Measurements from ENCODE around the gene LY86. TPM values are rescaled to one million over a fixed set of nuclear protein-coding genes. Genes with fewer than 3 reads are reported as not detected.

Gene LY86
- total and polyA plus RNA-seq, 10 of the 15 experiments (the other 5 are each of a cell fraction or from before 2014, with no cell fraction given), result 68.2 to 457 (median 128) TPM

DNA sequence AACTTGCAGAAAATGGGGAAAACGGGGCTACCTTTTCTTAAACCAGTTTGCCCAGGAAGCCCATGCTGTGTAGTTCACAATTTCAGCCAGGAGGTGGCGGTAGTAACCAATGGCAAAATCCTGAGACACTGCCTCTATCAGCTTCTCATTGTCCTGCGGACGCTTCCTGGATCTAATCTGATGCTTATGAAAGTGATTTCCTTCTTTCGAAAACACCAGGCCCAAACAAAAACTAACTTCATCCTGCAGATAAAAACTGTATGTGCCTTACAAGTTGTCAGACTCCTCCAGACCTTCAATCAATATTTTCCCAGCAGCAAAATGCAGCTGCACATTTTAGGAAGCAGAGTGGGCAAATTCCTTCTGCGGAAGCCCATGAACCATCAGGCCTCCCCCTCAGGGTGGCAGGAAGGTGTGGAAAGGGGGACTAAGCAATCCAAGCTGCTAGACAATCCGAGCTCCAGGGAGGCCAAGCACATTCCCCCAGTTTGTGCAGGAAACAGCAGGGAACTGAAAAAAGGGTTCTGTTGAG, 88.5 kb downstream of the LY86 start:
- Histone ChIP-seq H3K9ac (ENCODE audit: control insufficient read depth, insufficient read depth, low read length) (peak overlapping the region; percentile 53; the same call in 1 of the 2 replicates), H3K9me3 (replicated peaks; ENCODE audit: control insufficient read depth, insufficient read depth, low read length) (no peaks in the 10 kb centered on the region; the same call in 2 of the 3 replicates), H3K27me3 (replicated peaks in 1 of 2; ENCODE audit: control insufficient read depth in 2 of 2, insufficient read depth in 2 of 2, low read length in 1 of 2) (no peaks in the 10 kb centered on the region), H3K36me3 (ENCODE audit: control insufficient read depth in 2 of 2, insufficient read depth in 2 of 2, low read length in 1 of 2) (no peaks in the 10 kb centered on the region), H4K20me1 (ENCODE audit: control insufficient read depth, insufficient read depth) (no peaks in the 10 kb centered on the region), H3K27ac (ENCODE audit: control insufficient read depth, insufficient read depth) (0 out of 2 replicates have a peak overlapping the region, but pooled peaks have one; percentile 20), H3K4me3 (no peak overlapping the region), H3K4me1 (ENCODE audit: control insufficient read depth, insufficient read depth, low read length) (peaks cover 8% of the 10 kb centered on the region), H3K4me2 (ENCODE audit: control insufficient read depth, insufficient read depth) (peak overlapping the region; percentile 36), H3K79me2 (ENCODE audit: control insufficient read depth, insufficient read depth, low read length) (no peaks in the 10 kb centered on the region), H2AFZ (ENCODE audit: control insufficient read depth, low read depth, low read length) (peak overlapping the region; percentile 82)
- no TSS peak for BruUV-seq (replicated peaks)
- intact Hi-C loops (cut with micrococcal nuclease; ENCODE audit: unreplicated experiment), result loop anchor here (2.0 to 5.0 kb wide), 2 partner anchors 410 to 566 kb away; no protein-coding TSS in a partner anchor
- in situ Hi-C loops (cut with MboI), result loop anchor here (5.0 kb wide), 1 partner anchor 565 kb away; no protein-coding TSS in a partner anchor
- 10% methylated on average over 7 of the region's 7 CpGs for WGBS (ENCODE audit: insufficient coverage, insufficient replicate concordance, low lambda C conversion rate, missing lambda C conversion rate)
- peak; percentile 98 for FAIRE-seq
- ATAC-seq, result peak; percentile 94
- SMC1A ChIA-PET (ENCODE audit: uncharacterized antibody, unreplicated experiment), result interaction anchor here (0.8 to 5.6 kb wide), 40 partner anchors 8 to 714 kb away, joined by 3 to 52 read pairs (median 5); no protein-coding TSS in a partner anchor
- RAD21 ChIA-PET (ENCODE audit: unreplicated experiment), result interaction anchor here (0.7 to 5.2 kb wide), 34 partner anchors 9 to 939 kb away, joined by 3 to 48 read pairs (median 4); no protein-coding TSS in a partner anchor
- CTCF ChIA-PET, result interaction anchor here (0.6 to 6.9 kb wide), 55 partner anchors 8 to 935 kb away, joined by 3 to 82 read pairs (median 5); partner anchors contain the start of genes CAGE1 and RIOK1
- peak; percentile 66 for DNase-seq (ENCODE audit: low read depth, low spot score)
- POLR2A ChIA-PET, result interaction anchor here (0.9 to 1.2 kb wide), 3 partner anchors 18 to 88 kb away, joined by 3 to 4 read pairs (median 3); no protein-coding TSS in a partner anchor
- TF ChIP-seq RAD21 (IDR thresholded peaks at IDR 0.05; ENCODE audit: insufficient read depth, low read depth, low read length) (peak; percentile 96), CBX5 (IDR thresholded peaks at IDR 0.05; ENCODE audit: low read depth) (0 out of 2 replicates have a peak, but pooled peaks have one; percentile 70), POU2F2 (IDR thresholded peaks at IDR 0.05; ENCODE audit: borderline replicate concordance, low read depth, low read length) (no peak), GABPA (IDR thresholded peaks at IDR 0.05; ENCODE audit: low read depth) (no peak), STAT1 (conservative IDR thresholded peaks at IDR 0.05) (no peak), SMC3 (IDR thresholded peaks at IDR 0.05; ENCODE audit: borderline replicate concordance, low read length) (peak; percentile 96), CREM (IDR thresholded peaks at IDR 0.05; ENCODE audit: low read depth) (0 out of 2 replicates have a peak, but pooled peaks have one; percentile 17), SUPT20H (IDR thresholded peaks at IDR 0.05; ENCODE audit: borderline replicate concordance, control insufficient read depth, low read depth, low read length) (no peak), EED (IDR thresholded peaks at IDR 0.05; ENCODE audit: low read depth) (0 out of 2 replicates have a peak, but pooled peaks have one; percentile 52), HCFC1 (IDR thresholded peaks at IDR 0.05; ENCODE audit: low read length) (peak; percentile 21; the same call in 1 of the 2 replicates), BHLHE40 (IDR thresholded peaks at IDR 0.05; ENCODE audit: borderline replicate concordance in 1 of 2, low read depth in 2 of 2, low read length in 1 of 2) (0 out of 4 replicates have a peak, but pooled peaks of 1 of the 2 experiments have one; percentile 32), LARP7 (IDR thresholded peaks at IDR 0.05) (0 out of 2 replicates have a peak, but pooled peaks have one; percentile 42), HSF1 (IDR thresholded peaks at IDR 0.05; ENCODE audit: low read depth, low read length) (no peak), ZNF207 (IDR thresholded peaks at IDR 0.05; ENCODE audit: borderline replicate concordance) (no peak), ZNF274 (IDR thresholded peaks at IDR 0.05; ENCODE audit: insufficient read depth, insufficient read length) (no peak)
- TF ChIP-seq, protein P1, sequence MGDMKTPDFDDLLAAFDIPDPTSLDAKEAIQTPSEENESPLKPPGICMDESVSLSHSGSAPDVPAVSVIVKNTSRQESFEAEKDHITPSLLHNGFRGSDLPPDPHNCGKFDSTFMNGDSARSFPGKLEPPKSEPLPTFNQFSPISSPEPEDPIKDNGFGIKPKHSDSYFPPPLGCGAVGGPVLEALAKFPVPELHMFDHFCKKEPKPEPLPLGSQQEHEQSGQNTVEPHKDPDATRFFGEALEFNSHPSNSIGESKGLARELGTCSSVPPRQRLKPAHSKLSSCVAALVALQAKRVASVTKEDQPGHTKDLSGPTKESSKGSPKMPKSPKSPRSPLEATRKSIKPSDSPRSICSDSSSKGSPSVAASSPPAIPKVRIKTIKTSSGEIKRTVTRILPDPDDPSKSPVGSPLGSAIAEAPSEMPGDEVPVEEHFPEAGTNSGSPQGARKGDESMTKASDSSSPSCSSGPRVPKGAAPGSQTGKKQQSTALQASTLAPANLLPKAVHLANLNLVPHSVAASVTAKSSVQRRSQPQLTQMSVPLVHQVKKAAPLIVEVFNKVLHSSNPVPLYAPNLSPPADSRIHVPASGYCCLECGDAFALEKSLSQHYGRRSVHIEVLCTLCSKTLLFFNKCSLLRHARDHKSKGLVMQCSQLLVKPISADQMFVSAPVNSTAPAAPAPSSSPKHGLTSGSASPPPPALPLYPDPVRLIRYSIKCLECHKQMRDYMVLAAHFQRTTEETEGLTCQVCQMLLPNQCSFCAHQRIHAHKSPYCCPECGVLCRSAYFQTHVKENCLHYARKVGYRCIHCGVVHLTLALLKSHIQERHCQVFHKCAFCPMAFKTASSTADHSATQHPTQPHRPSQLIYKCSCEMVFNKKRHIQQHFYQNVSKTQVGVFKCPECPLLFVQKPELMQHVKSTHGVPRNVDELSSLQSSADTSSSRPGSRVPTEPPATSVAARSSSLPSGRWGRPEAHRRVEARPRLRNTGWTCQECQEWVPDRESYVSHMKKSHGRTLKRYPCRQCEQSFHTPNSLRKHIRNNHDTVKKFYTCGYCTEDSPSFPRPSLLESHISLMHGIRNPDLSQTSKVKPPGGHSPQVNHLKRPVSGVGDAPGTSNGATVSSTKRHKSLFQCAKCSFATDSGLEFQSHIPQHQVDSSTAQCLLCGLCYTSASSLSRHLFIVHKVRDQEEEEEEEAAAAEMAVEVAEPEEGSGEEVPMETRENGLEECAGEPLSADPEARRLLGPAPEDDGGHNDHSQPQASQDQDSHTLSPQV (IDR thresholded peaks at IDR 0.05), result peak; percentile 9; the same call in 1 of the 2 replicates
- TF ChIP-seq, protein P2, sequence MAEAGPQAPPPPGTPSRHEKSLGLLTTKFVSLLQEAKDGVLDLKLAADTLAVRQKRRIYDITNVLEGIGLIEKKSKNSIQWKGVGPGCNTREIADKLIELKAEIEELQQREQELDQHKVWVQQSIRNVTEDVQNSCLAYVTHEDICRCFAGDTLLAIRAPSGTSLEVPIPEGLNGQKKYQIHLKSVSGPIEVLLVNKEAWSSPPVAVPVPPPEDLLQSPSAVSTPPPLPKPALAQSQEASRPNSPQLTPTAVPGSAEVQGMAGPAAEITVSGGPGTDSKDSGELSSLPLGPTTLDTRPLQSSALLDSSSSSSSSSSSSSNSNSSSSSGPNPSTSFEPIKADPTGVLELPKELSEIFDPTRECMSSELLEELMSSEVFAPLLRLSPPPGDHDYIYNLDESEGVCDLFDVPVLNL (IDR thresholded peaks at IDR 0.05; ENCODE audit: low read depth, low read length), result no peak

Data from GM12878 (cell line).